Activated CD8-positive, alpha-beta memory T cell treated with anti-CD3 and anti-CD28 coated beads, Interleukin-2, amount 50 U/mL, for 24 hours (primary cell): ENCODE data around the gene CNTN5.

Experiments used
- DNase-seq: peaks from one replicate; pipeline ENCODE4 v3.0.0-alpha.2; 2020; ENCODE audit errors: extremely low read depth

CNTN5 gene

GRCh38 chr11:100316952-100317351 is 1296.2 kb downstream of the CNTN5 start:
- no peak for DNase-seq

- DNase-seq = no peak
These were observed 1298.9 kb downstream of the CNTN5 start for GRCh38 chr11:100319691-100320090.

- no peak for DNase-seq
These were observed 1308.0 kb downstream of the CNTN5 start for GRCh38 chr11:100328626-100329340.

- DNase-seq = no peak
These were observed 1308.6 kb downstream of the CNTN5 start for GRCh38 chr11:100329352-100329751.

GRCh38 chr11:100336873-100337272 is 1316.1 kb downstream of the CNTN5 start:
- no peak for DNase-seq

GRCh38 chr11:100338144-100338840 is 1317.5 kb downstream of the CNTN5 start:
- DNase-seq = no peak

DNA sequence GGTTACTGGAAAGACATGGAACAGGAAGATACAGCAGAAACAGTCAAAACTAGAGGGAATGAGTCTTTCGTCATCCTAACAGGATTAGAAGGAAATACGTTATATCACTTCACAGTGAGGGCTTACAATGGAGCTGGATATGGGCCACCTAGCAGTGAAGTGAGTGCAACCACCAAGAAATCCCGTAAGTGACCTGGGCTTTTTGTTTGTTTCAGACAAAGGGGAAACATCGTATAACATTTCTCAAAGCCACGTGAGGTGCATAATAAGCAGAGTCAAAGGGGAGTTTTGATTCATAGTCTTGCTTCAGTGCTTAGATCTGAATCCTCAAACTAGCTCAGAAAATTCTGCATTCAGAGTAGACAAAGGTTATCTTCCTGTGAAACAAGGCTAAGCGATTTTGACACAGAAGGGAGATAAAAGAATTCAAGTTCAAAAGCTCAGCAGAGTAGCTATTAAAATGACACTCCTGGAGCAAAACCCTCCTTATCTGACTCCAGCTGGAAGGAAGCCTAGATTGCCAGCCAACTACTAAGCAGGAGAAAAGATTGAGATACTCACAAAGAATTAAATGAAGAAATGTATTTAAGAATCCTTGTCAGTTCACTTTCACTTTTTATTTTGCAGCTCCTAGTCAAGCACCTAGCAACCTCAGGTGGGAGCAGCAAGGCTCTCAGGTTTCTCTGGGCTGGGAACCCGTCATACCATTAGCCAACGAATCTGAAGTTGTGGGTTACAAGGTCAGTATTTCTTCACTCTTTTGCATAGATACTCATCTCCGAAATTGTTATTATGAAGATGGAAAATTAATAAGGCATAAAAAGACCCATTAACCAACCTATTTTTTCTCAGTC is 1319.9 kb downstream of the CNTN5 start:
- DNase-seq = no peak

- DNase-seq = no peak
These were observed 1332.3 kb downstream of the CNTN5 start for GRCh38 chr11:100353083-100353482.

DNA sequence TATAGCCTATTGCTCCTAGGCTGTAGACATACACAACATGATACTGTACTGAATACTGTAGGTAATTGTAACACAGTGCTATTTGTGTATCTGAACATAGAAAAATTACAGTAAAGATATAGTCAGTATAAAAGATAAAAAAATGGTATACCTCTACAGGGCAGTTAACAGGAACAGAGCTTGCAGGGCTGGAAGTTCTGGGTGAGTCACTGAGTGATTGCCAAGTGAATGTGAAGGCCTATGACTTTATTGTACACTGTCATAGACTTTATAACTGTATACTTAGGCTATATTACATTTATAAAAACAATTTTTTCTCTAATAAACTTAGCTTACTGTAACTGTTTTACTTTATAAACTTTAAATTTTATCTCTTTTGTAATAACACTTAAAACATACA is 1334.0 kb downstream of the CNTN5 start:
- no peak for DNase-seq

DNA sequence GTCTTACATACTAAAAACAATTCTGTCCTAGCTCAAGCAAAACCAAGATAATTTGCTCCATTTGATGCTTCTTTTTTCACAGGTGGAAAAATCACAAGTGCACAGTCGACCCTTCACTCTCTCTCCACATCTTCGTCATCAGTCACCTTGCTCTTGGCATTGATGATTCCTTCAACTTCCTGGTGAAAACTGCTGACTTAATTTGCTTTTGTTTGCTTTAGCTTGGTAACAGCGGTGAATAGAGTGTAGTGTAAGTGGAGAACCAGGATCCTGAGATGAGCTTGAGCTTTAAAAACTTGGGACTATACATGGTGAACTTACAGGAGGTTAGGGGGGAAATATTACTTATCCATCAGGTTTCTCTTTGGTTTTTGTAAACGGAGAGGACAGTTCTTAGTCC is 1335.3 kb downstream of the CNTN5 start:
- DNase-seq = no peak

DNA sequence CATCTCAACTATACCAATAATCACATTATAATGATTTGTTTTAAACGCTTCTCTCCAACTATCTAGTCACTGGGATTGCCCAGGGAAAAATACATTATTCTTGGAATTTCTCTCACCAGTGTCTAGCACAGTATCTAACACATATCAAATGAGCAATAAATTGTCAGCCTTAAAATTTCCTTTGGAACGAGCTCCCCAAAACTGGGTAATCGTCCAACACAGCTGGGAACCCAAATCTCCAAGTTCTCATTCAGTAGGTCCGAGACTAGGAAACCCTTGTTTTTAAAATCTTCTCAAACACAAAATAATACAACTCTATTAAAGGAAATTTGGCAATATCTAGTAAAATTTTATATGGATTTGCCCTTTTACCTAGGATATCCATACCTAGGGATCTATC is 1338.5 kb downstream of the CNTN5 start:
- no peak for DNase-seq

DNA sequence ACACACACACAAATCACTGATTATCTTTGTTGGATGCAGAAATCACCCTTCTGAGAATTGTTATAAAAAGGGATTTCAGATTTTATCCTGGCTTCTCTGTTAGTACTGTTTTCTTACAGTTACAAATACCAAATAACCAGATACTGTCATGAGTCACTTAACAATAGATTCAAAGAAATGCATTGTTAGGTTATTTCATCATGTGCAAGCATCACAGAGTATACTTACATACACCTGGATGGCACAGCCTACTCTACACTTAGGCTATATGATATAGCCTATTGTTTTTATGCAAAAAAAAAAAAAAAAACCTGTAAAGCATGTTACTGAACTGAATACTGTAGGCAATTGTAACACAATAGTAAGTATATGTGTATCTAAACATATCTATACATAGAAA is 1347.1 kb downstream of the CNTN5 start:
- no peak for DNase-seq

GRCh38 chr11:100383357-100383865 is 1362.7 kb downstream of the CNTN5 start:
- DNase-seq = no peak

DNA sequence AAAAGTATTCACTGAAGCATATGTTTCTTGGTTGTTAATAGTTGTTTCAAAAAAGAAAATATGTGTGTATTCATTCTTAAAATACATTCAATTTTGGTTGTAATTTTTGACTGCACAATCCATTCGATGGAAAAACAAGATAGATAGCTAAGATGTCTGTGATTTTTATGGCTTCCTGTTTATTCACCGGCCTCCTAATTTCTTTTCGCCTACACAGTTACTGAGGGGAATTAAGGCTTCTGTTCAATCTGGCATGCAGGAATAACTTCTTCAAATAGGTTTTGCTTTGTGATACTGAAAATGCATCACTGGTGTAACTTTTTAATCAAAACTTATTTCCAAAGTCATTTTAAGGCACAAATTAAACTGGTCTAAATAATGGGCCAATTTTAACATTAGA is 1375.5 kb downstream of the CNTN5 start:
- no peak for DNase-seq

GRCh38 chr11:100397401-100397800 is 1376.7 kb downstream of the CNTN5 start:
- DNase-seq = no peak

DNA sequence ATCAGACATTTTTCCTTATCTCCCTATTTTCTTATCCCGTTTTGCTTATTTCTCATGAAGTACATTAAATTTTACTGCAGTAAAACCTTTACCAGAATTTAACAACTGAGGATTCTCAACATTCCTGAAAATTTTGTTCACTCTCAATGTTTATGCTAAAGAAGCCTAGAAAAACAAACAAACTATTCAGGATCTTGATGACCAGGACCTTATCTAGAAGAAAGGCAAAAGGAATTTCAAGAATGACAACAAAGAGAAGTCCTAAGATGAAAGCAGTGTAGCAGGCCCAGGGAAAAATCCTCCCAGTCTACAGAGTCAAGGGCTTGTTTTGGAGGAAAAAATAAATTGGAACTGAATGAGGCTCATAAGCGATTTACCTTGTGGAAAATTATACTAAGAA is 1383.1 kb downstream of the CNTN5 start:
- no peak for DNase-seq

DNA sequence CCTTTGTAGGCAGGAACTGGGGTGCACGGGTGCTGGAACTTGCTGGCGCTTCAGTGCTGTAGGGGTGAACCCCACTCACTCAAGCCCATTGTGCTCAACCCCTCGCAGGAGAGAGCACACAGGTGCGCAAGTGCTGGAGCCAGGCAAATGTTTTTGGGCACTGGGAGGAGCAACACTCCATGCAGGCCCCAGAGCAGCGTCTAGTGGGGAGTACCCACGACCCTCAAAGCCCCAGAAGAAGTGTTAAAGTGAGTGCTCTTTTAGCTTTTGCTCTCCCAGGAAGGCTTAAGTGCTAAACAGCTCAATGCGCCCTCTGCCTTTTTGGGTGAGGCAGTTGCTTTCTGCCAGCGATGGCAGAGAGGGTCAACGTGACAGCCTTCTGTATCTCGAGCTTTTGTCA is 1384.2 kb downstream of the CNTN5 start:
- no peak for DNase-seq
